ENCODE data around the gene RYR3.

The RYR3 gene

DNA sequence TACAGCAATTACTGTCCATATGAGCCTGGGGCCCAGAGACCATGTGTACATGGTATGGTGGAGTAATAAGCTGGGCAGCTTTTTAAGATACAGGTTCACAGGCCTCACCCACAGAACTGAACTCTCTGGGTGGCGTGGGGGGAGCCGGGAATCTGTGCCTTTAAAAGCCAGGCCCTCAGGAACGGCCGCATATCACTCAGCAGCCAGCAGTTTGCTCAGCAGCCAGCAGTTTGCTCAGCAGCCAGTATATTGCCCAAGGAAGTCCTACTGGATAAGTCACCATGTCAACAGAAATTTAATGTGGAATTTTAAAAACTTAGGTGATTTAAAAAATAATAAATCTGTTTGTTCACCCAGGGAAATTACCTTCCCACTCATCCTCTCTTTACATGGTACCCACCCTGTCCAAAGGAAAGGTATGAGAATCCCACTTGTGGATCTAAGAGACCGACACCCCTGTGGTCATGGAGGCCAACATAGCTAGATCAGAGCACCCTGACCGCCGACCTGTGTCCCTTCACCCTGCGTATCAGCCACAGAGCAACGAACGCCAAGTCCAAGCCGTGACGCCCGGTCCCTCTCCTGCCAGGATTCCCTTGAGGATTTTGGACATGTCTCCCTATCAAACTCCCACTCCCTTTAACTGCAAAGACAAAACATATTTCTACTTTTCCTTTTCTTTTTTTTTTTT, 561.8 kb downstream of the RYR3 start:
- peak; percentile 50 for DNase-seq (ENCODE audit: low read depth)
- TF ChIP-seq, protein P1, sequence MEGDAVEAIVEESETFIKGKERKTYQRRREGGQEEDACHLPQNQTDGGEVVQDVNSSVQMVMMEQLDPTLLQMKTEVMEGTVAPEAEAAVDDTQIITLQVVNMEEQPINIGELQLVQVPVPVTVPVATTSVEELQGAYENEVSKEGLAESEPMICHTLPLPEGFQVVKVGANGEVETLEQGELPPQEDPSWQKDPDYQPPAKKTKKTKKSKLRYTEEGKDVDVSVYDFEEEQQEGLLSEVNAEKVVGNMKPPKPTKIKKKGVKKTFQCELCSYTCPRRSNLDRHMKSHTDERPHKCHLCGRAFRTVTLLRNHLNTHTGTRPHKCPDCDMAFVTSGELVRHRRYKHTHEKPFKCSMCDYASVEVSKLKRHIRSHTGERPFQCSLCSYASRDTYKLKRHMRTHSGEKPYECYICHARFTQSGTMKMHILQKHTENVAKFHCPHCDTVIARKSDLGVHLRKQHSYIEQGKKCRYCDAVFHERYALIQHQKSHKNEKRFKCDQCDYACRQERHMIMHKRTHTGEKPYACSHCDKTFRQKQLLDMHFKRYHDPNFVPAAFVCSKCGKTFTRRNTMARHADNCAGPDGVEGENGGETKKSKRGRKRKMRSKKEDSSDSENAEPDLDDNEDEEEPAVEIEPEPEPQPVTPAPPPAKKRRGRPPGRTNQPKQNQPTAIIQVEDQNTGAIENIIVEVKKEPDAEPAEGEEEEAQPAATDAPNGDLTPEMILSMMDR (conservative IDR thresholded peaks at IDR 0.05; ENCODE audit: low read length): no peak
- H3K4me3 ChIP-seq (ENCODE audit: low read length): no peak overlapping the region

- H3K4me3 ChIP-seq (ENCODE audit: low read length): no peak overlapping the region
- no peak for DNase-seq (ENCODE audit: low read depth)
- TF ChIP-seq, protein P1 (conservative IDR thresholded peaks at IDR 0.05; ENCODE audit: low read length): no peak
These were observed 563.4 kb downstream of the RYR3 start for GRCh38 chr15:33874156-33874555.

DNA sequence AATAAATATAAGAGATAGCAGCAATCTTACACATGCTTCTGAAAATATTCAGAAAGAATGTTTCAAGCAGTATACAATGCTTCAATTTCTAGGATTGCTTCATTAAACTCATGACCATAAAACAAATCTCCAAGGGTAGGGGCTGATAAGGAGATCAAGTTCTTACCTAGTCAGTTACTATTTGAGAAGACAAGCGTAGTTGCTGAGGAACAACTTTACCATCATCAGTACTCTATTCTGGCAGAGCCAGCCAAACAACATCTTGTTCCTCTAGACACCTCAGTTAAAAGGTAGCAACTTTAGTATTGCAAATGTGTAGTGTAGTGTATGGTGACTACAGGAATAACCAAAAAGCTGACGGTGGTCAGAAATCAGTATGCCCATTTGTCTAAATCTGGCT, 572.2 kb downstream of the RYR3 start:
- DNase-seq (ENCODE audit: low read depth): no peak

DNA sequence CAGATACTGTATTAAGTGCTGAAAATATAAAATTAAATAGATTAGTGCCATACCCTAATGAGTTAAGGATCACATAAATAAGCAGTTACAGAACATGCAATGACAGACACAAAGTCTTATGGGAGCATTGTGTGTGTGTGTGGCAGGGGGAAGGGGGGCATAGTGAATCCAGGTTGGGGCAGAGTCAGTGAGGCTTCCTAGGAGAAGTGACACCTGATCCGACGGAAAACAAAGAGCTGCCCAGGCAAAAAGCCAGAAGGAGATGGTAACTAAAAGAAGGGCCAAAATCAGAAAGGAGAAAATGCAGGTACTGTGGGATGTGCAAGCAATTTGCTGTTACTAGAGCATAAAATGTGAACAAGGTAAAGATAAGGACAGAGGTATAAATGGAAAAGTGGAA, 577.4 kb downstream of the RYR3 start:
- H3K4me3 ChIP-seq (ENCODE audit: low read length): no peak overlapping the region
- DNase-seq (ENCODE audit: low read depth): no peak
- TF ChIP-seq, protein P1 (conservative IDR thresholded peaks at IDR 0.05; ENCODE audit: low read length): no peak

More for the DNA sequence above, 572.2 kb downstream of the RYR3 start:
- TF ChIP-seq, protein P1 (conservative IDR thresholded peaks at IDR 0.05; ENCODE audit: low read length): no peak
- H3K4me3 ChIP-seq (ENCODE audit: low read length): no peak overlapping the region

DNA sequence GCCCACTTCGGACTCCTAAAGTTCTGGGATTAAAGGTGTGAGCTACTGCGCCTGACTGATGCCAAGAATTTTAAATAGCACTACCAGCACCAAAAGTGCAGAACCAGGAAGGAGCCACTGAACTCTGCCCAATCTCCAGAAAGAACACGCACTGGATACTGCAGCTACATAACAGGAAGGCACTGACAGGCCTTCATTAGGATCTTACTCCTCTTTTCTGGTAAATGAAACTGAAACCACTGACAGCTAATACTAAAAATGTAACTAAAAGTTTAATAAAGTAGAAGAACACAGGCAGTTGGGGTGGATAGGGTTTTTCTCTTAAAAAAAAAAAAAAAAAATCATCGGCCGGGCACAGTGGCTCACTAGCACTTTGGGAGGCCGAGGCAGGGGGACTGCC, 583.4 kb downstream of the RYR3 start:
- no peak for DNase-seq (ENCODE audit: low read depth)
- no peak overlapping the region for H3K4me3 ChIP-seq (ENCODE audit: low read length)
- TF ChIP-seq, protein P1 (conservative IDR thresholded peaks at IDR 0.05; ENCODE audit: low read length): no peak

DNA sequence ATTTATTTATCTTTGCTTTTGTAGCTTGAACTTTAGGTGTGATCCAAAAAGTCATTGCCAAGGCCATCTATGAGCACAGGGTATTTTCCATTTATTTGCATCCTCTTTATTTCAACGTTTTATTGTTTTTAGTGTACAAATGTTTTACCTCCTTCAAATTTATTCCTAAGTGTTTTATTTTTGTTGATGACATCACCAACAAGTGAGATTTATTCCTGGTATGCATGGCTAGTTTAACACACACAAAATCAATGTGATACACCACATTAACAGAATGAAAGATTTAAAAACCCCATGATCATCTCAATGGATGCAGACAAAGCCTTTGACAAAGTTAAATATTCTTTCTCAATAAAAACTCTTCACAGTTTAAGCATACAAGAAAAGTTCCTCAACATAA, 591.3 kb downstream of the RYR3 start:
- DNase-seq (ENCODE audit: low read depth): no peak
- TF ChIP-seq, protein P1 (conservative IDR thresholded peaks at IDR 0.05; ENCODE audit: low read length): no peak
- H3K4me3 ChIP-seq (ENCODE audit: low read length): no peak overlapping the region

DNA sequence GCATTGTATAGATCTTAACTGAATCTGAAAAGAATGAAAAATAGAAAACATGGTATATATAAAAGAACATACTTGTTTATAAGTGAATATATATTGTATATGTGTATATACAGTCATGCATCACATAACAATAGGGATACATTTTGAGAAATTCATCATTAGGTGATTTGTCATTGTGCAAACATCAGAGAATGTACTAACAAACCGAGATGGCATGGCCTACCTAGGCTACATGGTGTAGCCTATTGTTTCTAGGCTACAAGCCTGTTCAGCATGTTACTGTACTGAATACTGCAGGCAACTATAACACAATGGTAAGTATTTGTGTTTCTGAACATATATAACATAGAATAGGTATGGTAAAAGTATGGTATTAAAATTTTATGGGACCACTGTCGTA, 592.9 kb downstream of the RYR3 start:
- no peak for DNase-seq (ENCODE audit: low read depth)
- TF ChIP-seq, protein P1 (conservative IDR thresholded peaks at IDR 0.05; ENCODE audit: low read length): no peak
- no peak overlapping the region for H3K4me3 ChIP-seq (ENCODE audit: low read length)

Measured in AG10803 (cell line).